Activated T-helper 1 cell treated with Interleukin-2 at 50 U/mL for 16 hours (primary cell): ENCODE results near the gene BIRC7.

ENCODE experiments used
- DNase-seq: peaks from one replicate; pipeline ENCODE4 v3.0.0-alpha.2; 2020; ENCODE audit warnings: low read depth

BIRC7 gene, protein sequence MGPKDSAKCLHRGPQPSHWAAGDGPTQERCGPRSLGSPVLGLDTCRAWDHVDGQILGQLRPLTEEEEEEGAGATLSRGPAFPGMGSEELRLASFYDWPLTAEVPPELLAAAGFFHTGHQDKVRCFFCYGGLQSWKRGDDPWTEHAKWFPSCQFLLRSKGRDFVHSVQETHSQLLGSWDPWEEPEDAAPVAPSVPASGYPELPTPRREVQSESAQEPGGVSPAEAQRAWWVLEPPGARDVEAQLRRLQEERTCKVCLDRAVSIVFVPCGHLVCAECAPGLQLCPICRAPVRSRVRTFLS

DNA sequence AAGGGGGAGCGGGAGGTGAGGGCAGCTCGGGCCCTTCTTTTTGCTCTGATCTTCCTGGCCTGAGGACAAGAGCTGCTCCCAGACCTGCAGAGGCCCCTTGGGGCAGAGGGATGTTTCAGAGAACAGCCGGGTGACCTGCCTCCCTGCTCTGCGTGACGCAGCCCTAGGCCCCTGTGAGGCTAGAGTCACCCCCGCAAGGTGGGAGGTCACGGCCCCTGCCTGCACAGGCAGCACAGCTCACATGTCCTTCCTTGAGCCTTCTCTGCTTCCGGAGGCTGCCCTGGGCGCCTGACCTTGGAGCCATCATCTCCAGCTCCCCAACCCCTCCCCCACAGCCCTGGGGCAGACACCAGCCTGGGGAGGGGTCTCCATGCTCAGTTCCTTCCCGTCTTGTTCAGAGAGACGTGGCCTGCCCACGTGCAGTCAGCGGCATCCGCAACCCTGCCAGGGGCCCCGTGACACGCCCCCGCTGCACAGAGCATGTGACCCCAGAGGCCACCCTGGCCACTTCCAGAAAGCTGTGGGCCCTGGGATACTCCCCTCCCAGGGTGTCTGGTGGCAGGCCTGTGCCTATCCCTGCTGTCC, at the start of gene BIRC7:
TSS of gene BIRC7 (plus strand) at position 507 of the 585 bp plus-strand sequence. CDS start 192 bp downstream, outside the sequence.
- DNase-seq, result no peak

DNA sequence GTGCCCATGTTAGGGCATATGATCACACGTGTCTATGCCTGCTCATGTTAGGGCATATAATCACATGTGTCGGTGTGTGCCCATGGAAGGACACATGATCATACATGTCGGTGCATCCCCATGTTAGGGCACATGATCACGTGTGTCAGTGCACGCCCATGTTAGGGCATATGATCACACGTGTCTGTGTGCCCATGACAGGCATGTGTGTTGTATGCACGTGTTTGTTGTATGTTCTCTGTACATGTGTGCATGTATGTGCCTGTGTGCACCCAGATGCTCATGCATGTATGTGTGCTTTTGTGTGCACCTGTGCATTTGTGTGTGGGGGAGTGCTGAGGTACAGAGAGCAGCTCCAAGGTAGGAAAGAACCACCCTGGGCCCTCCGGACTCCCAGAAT, 49.6 kb upstream of the BIRC7 start:
- no peak for DNase-seq

DNA sequence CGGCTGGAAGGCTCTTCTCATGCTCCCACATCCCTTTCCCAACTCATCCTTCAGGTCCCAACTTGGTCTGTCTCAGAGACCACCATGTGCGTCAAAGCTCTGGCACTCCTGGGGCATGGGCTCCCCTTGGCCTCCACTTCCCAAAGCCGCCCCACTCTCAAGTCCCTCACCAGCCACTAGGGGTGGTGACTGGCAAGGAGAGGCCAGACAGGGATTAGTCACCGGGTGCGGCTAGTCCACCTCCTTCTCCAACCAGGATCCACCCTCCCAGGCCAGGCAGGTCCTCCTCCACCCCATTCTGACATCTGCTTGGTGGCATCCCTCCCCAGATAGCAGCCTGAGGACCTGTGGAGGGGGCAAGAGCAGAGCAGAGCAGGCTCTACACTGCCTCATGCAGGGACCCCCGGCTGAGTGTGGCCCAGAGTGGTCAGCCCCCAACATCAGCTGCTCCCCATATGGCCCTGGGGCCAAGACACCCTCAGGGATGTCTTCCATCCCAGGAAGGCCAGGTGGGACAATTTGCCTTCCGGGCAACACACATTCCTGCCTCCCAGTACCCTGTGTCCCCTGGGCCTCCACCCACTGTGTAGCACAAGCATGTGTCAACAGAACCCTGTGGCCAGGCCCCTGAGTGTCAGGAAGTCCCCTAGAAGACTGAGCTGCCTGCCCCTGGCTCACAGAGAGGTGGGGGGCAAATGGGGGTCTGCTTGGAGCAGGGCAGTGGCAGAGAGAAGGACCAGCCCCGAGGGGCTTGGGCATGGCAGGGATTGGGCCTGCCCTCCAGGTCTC, 49.0 kb upstream of the BIRC7 start:
- DNase-seq, result no peak

DNA sequence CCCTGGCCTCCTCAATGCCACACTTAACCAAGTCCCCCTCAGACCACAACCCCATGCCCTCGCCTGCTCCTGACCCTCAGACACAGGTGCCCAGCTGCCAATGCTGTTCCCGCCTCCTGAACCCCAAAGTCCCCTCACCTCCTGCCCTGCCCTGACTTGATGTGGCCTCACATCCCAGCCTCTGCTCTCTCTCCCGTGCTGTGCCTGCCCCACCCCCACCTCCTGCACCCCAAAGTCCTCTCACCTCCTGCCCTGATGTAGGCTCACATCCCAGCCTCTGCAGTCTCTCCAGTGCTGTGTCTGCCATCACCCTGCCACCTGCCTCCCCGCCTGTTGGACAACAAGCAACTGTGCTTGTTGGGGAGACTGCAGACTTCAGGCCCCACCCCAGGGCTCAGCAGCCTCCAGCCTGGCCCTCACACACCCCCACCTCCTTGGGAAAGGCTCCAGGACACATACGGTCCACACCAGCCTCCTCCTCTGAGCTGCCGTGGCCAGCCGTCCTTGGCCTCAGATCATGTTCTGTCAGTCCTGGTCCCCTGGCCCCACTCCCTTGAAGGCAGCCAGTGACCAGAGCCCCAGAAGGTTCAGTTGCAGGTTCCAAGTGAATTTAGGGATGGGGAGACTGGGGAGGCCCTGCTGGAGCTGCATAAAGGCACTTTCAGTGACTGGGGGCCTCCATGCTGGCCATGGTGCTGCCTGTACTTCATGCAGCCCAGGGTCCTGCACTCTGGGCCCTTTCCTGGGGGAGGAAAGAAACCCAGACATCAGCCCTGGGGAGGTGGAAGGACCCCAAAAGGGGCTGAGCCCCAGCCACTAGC, 48.2 kb upstream of the BIRC7 start:
- no peak for DNase-seq

DNA sequence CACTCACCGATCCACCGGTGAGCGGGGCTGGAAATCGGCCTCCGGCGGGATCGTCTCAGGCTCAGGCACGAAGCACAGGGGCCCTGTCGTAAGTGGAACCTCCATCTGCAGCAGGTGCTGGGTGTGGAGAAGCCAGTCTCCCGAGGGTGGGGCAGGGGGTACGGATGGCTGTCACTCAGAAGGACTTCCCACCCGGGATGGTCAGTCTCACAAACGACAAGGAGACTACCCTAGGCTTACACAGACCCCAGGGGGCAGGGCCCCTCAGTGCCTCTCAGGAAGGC, 47.6 kb upstream of the BIRC7 start:
- DNase-seq, result no peak

DNA sequence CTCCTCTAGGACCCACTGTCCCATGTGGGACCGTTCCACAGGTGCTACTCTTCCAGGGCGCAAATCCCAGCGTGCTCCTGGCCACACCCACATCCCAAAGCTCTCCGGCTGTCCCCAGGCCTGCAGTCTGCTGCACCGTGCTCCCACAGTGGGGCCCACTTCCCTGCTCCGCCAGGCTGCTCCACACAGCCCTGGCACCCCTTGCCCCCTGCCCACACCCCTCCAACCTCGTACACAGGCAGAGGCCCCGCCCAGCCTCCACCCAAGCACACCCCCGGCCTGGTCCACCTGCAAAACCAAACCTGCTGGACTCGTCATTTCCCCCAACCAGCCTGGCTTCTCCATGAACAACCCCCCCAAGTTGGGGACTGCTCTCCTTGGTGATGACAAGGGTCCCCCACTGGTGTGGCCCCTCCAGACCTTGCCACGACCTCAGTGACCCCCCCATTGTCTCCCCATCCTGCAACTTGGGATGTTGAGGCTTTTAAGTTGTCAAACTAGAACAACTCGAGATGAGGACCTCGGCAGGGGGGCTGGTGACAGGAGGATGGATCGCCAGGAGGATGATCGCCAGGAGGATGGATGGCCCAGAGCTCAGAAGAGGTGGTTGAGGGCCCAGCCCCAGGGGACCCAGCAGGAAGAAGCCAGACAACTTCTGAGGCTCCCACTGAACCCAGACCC, 46.9 kb upstream of the BIRC7 start:
- DNase-seq, result no peak

DNA sequence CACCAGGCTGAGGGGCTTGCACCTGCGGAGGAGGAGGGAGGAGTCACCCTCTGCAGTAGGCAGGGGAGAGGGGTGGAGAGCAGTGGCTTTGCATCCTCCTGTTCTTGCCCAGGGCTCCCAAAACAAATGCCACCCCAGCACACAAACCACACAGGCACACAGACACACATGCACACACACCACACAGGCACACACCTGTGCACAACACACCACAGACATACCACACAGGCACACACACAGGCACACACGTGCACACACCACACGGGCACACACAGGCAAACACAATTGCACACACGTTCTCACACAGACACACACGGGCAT, 46.4 kb upstream of the BIRC7 start:
- no peak for DNase-seq

DNA sequence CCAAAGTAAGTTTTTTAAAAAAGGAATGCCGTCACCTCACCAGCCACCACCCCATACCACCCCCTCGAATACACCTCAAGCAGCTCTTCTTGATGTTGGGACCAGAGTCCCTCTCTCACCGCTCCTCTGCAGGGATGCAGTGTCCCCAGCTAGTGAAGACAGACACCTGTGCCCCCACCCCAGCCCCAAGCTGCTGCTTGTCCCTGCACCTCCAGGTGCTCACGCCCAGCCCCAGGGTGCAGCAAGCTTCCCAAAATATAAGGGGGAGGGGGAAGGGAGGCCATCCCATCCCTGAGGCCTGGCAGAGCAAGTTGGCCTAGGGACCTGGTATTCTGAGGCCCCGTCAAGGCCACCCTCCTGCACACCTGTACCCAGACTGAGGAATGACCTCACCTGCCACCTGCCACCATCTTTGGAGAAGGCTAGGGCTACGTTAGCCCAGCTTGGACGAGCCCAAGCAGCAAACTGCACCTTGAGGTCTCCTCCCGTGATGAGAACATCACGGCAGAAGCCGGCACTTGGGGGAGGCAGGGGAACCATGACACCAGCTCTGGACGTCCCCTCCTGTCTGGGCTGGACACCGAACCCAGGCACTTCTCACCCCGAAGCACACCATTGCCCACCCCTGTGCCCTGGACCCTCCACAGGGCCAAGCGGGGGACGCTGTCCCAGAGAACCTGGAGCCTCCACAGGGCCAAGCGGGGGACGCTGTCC, 45.7 kb upstream of the BIRC7 start:
- no peak for DNase-seq

DNA sequence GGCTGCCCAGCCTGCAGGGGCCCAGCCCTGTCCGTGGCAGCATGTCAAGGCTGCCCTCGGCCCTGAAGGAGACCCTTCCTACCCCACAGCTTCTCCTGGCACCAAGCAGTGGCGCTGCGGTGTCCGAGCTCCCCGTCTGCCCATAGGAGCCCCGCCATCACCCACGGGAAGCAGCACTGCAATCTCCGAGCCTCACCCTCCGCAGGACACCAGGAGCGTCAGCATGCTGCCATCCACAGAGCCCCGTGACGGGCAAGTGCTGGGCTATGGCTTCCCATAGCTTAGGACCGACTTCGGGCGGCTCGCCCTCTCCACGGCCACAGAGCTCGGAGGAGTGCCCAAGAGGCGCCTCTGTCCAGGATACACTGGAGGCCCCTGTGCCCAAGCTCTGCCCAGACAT, 44.9 kb upstream of the BIRC7 start:
- DNase-seq, result no peak

DNA sequence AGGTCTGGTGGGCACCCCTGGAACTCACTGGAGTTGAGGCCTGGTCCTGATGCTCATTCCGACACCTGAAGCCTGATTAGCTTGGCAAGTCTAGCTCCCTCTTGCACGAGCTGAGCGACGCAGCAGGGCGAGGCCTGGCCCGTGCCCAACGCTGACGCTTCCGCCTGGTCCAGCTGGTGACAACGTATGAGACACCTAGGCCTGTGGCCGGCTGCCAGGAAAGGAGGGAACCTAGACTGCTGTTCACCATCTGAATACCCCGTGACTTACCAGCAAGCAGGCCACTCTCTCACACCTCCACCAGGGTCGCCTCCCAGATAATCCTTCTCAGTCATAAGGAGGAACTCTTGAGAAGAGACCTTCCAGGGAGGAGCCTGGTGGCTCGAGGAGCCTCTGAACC, 44.3 kb upstream of the BIRC7 start:
- no peak for DNase-seq

DNA sequence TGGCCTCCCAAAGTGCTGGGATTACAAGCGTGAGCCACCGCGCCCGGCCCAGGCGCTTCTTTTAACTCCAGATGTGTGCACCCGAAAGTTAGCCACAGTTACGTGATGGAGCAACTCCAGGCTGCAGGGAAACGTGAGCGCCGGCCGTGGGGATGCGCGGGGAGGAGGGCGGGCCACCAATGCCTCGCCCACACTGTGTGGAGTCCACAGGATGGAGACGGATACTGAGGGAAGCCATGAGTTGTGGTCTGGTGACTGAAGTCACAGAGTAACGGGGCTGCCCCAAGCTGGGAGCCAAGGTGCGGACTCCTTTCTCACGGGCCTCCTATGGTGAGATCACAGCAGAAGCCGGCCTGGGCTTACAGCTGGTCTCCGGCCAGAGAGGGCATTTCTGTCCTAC, 43.0 kb upstream of the BIRC7 start:
- no peak for DNase-seq

DNA sequence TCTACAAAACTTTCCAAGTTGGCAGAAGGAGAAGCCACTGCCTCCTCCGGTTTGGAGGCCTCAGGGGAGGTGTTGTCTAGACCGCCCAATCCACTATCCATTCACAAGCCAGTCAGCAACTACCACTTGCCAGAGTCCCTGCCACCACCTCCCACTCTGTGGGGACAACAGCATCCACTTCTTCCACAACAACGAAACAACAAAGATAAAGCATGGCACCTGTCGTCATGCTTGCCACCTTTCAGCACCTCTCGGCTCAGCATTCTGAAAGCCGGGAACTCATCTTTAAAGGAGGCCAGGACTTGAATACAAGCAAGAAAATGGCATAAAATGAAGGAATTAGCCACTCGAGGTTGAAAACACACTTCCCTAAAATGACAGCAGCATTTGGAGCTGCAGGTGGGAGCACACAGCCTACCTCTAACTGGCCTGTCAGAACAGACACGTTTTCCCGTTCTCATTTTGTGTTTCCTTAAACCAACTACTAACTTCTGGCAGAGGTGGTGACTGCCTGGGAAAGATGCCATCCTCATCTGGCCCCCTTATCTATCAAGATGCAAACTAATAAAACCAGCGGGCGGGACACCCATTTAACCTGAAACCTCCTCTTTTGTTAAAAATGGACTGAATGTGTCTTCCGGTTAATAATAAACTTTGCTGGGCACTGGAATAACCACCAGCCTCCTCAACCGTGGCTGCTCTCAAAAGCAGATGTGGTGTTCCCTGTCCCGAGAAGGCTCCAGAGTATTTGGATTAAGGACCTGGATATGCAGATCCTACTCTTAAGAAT, 41.5 kb upstream of the BIRC7 start:
- DNase-seq, result no peak

DNA sequence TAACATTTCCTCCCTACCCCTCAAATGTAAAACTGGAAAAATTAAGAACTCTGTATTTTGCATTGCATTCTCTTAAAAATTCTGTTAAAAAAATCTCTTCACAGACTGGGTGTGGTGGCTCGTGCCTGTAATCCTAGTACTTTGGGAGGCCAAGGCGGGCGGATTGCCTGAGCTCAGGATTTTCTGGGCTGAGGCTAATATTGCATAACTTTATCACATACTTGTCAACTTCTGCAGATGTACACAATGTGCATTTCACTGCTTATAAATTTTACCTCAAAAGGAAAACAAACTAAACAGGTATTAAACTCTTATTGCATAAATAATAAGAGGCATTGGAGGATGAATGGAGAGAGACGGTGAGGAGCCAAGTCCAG, 40.9 kb upstream of the BIRC7 start:
- no peak for DNase-seq

DNA sequence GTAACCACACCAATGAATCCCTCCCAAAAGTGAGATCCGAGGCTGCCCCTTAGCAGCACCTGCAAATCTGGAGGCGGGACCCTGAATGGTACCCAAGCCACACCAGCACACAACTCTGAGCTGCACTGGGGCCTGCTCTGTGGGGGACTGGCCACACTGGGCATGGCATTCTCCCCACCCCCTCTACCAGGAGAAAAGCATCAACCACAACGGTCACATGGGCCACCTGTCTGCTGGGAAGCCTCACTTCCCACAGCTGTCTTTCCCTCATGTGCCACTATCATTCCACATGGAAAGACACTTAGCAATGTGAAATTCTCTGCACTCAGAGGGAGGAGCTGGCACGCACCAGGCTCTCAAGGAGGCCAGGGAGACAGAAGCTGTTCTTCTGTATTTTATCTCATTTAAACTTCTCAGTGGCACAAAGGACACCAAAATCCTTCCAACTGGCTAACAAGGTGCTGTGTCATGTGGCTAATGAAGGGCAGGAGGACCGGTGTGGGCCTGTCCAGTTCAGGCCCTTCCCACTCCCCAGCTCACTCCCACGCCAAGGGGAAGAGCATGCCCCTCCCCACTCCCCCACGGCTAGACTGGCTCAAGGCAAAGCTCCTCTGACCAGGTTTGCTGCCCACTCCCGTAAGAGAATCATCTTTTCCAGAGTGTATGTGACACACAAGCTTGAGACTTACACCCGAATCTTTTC, 38.8 kb upstream of the BIRC7 start:
- DNase-seq, result no peak

DNA sequence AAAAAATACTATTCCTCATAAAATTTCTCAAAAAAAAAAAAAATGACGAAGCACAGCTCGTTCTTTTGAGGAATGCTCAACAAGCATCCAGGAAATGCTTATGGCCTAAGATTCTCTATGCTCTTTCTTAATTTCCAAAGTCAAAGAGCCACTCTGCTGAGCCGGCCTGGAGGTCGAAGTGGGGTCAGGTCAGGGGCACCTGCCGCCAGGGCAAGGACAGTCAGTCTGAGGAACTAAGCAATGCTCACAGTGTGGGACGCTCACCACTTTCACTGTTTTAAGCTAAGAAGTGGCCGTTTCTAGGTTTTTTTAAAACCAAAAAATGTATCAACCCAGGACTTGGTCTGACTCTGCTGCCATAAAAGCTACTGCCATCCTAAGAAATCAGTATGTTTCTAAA, 37.1 kb upstream of the BIRC7 start:
- DNase-seq, result no peak

DNA sequence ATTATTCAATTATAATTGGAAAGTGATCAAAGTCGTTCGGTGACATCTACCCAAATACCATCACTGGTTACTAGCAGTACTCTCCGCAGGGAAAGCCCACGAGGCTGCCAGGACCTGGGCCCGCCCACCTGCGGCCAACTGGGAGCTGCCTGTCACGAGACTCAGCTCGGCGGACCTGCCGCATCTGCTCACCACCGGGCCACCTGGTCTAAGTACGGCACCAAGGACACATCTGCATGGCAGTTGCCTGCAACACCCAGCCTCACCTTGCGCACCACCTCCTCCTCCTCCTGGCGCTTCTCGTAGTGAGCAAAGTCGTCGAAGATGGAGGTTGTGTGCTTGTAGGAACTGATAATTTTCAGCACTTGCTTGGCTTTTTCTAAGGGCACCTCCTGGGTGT, 33.7 kb upstream of the BIRC7 start:
- no peak for DNase-seq

DNA sequence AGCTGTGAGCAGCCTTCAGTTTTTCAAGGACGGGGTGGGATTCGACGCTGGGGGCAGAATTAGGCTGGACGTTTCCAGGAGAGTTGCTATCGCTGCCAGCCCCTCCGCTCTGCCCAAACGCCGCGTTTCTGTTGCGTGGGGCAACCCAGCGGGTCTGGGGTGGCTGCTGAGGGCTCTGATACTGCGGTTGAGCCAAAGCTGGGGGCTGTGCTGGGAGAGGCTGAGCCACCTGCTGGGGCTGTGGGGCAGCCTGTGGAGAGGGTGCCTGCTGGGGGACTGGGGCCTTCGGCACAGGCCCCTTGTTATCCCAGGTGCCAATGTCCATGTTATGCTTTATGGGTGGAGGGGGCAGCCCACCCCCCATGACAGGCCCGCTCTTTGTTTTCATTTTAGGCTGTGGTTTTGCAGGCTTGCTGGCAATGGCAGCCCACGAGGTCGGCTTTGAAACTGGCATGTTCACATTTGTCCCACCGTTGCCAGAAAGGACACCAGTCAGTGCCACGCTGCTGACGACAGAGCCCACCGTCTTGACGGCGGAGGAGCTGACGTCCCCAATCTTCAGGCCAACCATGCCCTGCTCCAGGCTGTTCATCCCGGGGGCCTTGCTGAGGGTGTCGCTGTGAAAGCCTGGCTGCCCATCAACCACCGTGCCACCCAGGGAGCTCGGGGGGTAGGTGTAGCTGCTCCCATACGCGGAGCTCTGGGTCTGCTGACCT, 32.7 kb upstream of the BIRC7 start:
- no peak for DNase-seq

DNA sequence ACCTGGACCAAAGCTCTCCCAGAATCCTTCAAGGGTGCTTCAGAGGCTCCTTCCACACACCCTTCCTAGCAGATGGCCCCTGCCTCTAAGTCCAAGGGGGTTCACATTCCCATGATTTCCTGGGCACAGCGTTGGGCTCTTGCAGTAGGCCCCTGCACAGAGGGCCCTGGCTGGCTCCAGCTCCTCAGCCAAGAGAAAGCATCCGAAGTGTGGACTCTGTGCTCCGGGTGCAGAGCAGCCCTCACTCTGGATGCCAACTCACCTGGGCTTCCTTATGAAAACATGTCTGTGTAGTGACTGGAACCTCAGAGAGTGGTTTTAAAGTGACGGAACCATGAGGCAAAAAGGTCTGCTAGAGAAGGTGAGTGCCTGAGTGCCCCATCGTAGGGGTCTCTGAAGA, 31.3 kb upstream of the BIRC7 start:
- no peak for DNase-seq

DNA sequence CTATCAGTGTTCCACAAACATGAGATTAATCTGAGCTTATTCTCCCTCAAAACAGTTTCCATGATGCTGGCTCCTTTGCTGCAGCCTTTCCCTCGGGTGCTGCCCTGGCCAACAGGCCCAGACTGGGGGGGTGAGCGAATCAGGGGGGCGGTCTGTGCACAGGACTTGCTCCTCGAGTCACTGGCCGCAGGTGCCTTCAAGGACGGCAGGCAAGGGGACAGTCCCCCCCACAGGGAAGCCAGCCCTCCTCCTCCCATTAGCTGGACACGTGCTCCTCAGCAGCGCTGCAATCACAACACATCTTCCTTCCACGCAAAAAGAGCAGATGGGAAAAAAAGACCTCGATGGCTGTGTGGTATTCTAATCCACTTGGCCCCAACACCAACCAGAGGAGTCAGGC, 29.8 kb upstream of the BIRC7 start:
- no peak for DNase-seq

DNA sequence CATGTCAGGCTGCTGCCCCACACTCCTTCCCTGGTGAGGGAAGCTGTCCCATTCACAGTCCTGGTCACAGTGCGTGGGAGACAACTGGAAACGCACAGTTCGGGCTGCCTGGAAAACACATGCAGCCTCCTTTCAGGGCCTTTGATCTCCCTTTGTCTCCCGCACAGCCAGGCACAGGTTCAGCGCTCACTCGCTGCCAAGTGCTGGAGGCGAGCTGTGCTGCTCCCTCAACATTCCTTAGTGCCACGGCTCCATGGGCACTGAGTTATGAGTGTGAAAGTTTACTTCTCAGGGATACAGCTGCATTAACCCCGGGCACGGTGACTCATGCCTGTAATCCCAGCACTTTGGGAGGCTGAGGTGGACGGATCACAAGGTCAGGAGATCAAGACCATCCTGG, 28.8 kb upstream of the BIRC7 start:
- no peak for DNase-seq
